Endothelial cell (in vitro differentiated cells): ENCODE results near the gene ZNF441. TPM values are rescaled to one million over a fixed set of nuclear protein-coding genes. Genes with fewer than 3 reads are reported as not detected.
A peak's percentile ranks its signal among the peaks of the same experiment; 100 is the strongest.

Source experiments
- DNase-seq: peaks from one replicate; pipeline ENCODE4 v3.0.0; 2021; ENCODE audit warnings: low spot score
- H3K27ac Mint-ChIP-seq: one replicate; pipeline ENCODE4 v1.8.0; 2021; ENCODE audit warnings: mixed read lengths, inconsistent platforms; ENCODE audit not compliant: unreplicated experiment
- H3K27me3 Mint-ChIP-seq: one replicate; pipeline ENCODE4 v1.8.0; 2021; ENCODE audit warnings: mild to moderate bottlenecking, moderate library complexity, mixed read lengths, inconsistent platforms; ENCODE audit not compliant: unreplicated experiment
- H3K36me3 Mint-ChIP-seq: one replicate; pipeline ENCODE4 v1.8.0; 2021; ENCODE audit warnings: mild to moderate bottlenecking, low read depth, mixed read lengths, inconsistent platforms; ENCODE audit not compliant: unreplicated experiment
- H3K4me1 Mint-ChIP-seq: one replicate; pipeline ENCODE4 v1.8.0; 2021; ENCODE audit warnings: mild to moderate bottlenecking, mixed read lengths, inconsistent platforms; ENCODE audit not compliant: unreplicated experiment
- H3K4me3 Mint-ChIP-seq: one replicate; pipeline ENCODE4 v1.8.0; 2021; ENCODE audit warnings: mild to moderate bottlenecking, mixed read lengths, inconsistent platforms; ENCODE audit not compliant: unreplicated experiment
- H3K9me3 Mint-ChIP-seq: one replicate; pipeline ENCODE4 v1.8.0; 2021; ENCODE audit warnings: mixed read lengths, inconsistent platforms; ENCODE audit not compliant: unreplicated experiment
- CTCF ChIP-seq: fragments of 200-600 bp; sonication (generic); IDR thresholded peaks from one replicate; pipeline ENCODE4 v1.5.0; 2021; ENCODE audit warnings: antibody characterized with exemption; ENCODE audit not compliant: unreplicated experiment
- long read RNA-seq: library from polyadenylated mRNA; unstranded; transcript quantifications from one replicate; pipeline ENCODE4 v2.0.0, GENCODE V29; 2020; ENCODE audit not compliant: unreplicated experiment
- total RNA-seq: library from RNA; stranded (reverse); fragmentation: NEBNext Ultra II Directional; extraction: Animal tissue kit (Norgen Biotek cat#: 25700); gene quantifications from one replicate; pipeline ENCODE4 v1.2.1, GENCODE V29; 2021; ENCODE audit not compliant: unreplicated experiment

The ZNF441 gene
- 0.05 TPM for total RNA-seq
- long read RNA-seq, partial matches to known transcripts = 0 of 1 reads
- long read RNA-seq, other reads (novel, unspliced or antisense) = 1 of 1 reads

- H3K27ac Mint-ChIP-seq = no peak within 1 kb of the TSS
- peaks cover 7% of the 10 kb centered on the region for H3K27me3 Mint-ChIP-seq
- peaks cover 32% of the 10 kb centered on the region for H3K9me3 Mint-ChIP-seq
- no peak for TF ChIP-seq CTCF
- H3K4me1 Mint-ChIP-seq = no peaks in the 10 kb centered on the region
- peaks cover 9% of the 10 kb centered on the region for H3K36me3 Mint-ChIP-seq
- DNase-seq = no peak
- no peak within 1 kb of the TSS for H3K4me3 Mint-ChIP-seq
These were observed at the start of gene ZNF441 for GRCh38 chr19:11766597-11767591. ZNF441 (plus strand) TSS chr19:11767000; CDS start chr19:11767194, 194 bp downstream.

GRCh38 chr19:11721681-11722080 lies 45.1 kb upstream of the ZNF441 start:
- H3K36me3 Mint-ChIP-seq = peaks cover 63% of the 10 kb centered on the region
- H3K27ac Mint-ChIP-seq = no peak overlapping the region
- H3K9me3 Mint-ChIP-seq = peaks cover 41% of the 10 kb centered on the region
- H3K27me3 Mint-ChIP-seq = peaks cover 3% of the 10 kb centered on the region
- no peak for DNase-seq
- TF ChIP-seq CTCF = no peak
- peak overlapping the region; percentile 82 for H3K4me3 Mint-ChIP-seq
- no peaks in the 10 kb centered on the region for H3K4me1 Mint-ChIP-seq

GRCh38 chr19:11722414-11722813 lies 44.4 kb upstream of the ZNF441 start:
- H3K4me3 Mint-ChIP-seq = peak overlapping the region; percentile 82
- H3K36me3 Mint-ChIP-seq = peaks cover 66% of the 10 kb centered on the region
- H3K9me3 Mint-ChIP-seq = peaks cover 40% of the 10 kb centered on the region
- DNase-seq = no peak
- no peak for TF ChIP-seq CTCF
- H3K27ac Mint-ChIP-seq = no peak overlapping the region
- no peaks in the 10 kb centered on the region for H3K4me1 Mint-ChIP-seq
- peaks cover 3% of the 10 kb centered on the region for H3K27me3 Mint-ChIP-seq

GRCh38 chr19:11729586-11729985 lies 37.2 kb upstream of the ZNF441 start:
- H3K27me3 Mint-ChIP-seq = no peaks in the 10 kb centered on the region
- no peak overlapping the region for H3K27ac Mint-ChIP-seq
- H3K4me1 Mint-ChIP-seq = no peaks in the 10 kb centered on the region
- peaks cover 31% of the 10 kb centered on the region for H3K36me3 Mint-ChIP-seq
- no peak for TF ChIP-seq CTCF
- H3K9me3 Mint-ChIP-seq = peaks cover 4% of the 10 kb centered on the region
- DNase-seq = no peak
- H3K4me3 Mint-ChIP-seq = no peak overlapping the region

GRCh38 chr19:11735375-11735774 lies 31.4 kb upstream of the ZNF441 start:
- Mint-ChIP-seq H3K4me3 (no peak overlapping the region), H3K36me3 (peaks cover 7% of the 10 kb centered on the region), H3K27ac (no peak overlapping the region), H3K4me1 (peaks cover 4% of the 10 kb centered on the region), H3K9me3 (no peaks in the 10 kb centered on the region), H3K27me3 (peaks cover 4% of the 10 kb centered on the region)
- TF ChIP-seq CTCF = no peak
- DNase-seq = no peak
